Measurements from ENCODE around the gene ANTXR2.

ANTXR2 gene

GRCh38 chr4:79869597-79870237 is 203.3 kb downstream of the ANTXR2 start:
- no peak for DNase-seq (ENCODE audit: low read depth)

- peak; percentile 19 for DNase-seq (ENCODE audit: low read depth)
Measured at GRCh38 chr4:79865201-79865597, 207.8 kb downstream of the ANTXR2 start.

- no peak for DNase-seq (ENCODE audit: low read depth)
Measured at GRCh38 chr4:79864500-79865200, 208.4 kb downstream of the ANTXR2 start.

- DNase-seq (ENCODE audit: low read depth) = no peak
Measured at GRCh38 chr4:79863333-79863732, 209.7 kb downstream of the ANTXR2 start.

GRCh38 chr4:79862821-79863220 is 210.2 kb downstream of the ANTXR2 start:
- no peak for DNase-seq (ENCODE audit: low read depth)

GRCh38 chr4:79857811-79858210 is 215.2 kb downstream of the ANTXR2 start:
- no peak for DNase-seq (ENCODE audit: low read depth)

- no peak for DNase-seq (ENCODE audit: low read depth)
Measured at GRCh38 chr4:79856196-79856595, 216.8 kb downstream of the ANTXR2 start.

- peak; percentile 26 for DNase-seq (ENCODE audit: low read depth)
Measured at GRCh38 chr4:79854856-79855502, 218.1 kb downstream of the ANTXR2 start.

- DNase-seq (ENCODE audit: low read depth) = peak; percentile 23
Measured at GRCh38 chr4:79852305-79852730, 220.7 kb downstream of the ANTXR2 start.

GRCh38 chr4:79851625-79852304 is 221.3 kb downstream of the ANTXR2 start:
- no peak for DNase-seq (ENCODE audit: low read depth)

All from GM04504 (cell line).